HG03139 (cell line): Measurements from ENCODE around the gene TSPAN18.

Experiments
- ATAC-seq: cut with Tn5 transposase; IDR thresholded peaks from one replicate; pipeline ENCODE4 v1.9.1; 2021; ENCODE audit not compliant: unreplicated experiment

The TSPAN18 gene

DNA sequence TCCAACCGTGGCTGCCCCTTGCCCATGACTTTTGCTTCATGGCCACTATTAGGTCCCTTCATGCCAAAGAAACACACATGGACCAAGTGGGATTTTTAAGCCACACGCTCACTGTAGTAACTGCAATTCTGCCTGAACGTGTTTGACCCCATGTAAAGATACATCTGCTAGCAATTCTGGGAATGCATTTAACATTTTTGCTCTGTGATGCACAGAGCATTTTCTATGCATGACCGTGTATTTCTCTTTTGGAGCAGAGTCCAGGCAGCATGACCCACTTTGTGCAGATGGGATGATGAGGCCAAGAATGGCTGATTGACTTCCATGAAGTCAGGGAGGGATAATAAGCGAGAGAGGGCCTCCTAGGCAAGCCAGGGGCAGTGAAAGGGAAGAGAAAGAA, 115.5 kb downstream of the TSPAN18 start:
- ATAC-seq: no peak

DNA sequence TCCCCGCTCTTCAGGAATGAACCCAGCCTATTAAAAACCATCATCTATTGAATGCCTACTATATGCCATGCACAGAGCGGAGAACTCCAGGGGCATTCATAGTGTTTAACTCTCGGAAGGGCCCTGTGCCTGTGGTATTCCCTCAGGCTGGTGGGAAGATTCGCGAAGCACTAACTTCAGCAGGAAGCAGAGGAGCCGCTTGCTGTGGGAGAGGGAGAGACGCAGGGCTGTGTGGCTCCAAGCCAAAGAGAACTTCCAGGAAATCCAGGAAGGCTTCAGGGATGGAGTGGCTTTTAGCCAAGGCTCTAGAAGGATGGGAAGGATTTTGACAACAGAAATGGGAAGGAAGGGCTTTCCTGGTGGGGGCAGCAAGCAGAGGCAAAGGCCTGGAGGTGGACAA, 120.1 kb downstream of the TSPAN18 start:
- no peak for ATAC-seq

DNA sequence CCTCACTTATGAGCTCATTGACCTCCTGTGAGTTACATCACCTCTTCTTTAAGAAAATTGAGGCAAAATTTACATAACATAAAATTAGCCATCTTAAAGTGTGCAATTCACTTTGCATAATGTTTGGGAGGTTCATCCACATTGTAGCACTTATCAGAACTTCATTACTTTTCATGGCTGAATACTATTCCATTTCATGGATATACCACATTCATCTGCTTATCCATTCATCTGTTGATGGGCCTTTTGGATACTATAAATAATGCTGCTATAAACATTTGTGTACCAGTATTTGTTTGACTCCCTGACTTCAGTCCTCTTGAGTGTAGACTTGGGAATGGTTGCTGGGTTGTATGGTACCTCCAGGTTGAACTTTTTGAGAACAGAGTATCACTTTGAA, 120.6 kb downstream of the TSPAN18 start:
- ATAC-seq: no peak

DNA sequence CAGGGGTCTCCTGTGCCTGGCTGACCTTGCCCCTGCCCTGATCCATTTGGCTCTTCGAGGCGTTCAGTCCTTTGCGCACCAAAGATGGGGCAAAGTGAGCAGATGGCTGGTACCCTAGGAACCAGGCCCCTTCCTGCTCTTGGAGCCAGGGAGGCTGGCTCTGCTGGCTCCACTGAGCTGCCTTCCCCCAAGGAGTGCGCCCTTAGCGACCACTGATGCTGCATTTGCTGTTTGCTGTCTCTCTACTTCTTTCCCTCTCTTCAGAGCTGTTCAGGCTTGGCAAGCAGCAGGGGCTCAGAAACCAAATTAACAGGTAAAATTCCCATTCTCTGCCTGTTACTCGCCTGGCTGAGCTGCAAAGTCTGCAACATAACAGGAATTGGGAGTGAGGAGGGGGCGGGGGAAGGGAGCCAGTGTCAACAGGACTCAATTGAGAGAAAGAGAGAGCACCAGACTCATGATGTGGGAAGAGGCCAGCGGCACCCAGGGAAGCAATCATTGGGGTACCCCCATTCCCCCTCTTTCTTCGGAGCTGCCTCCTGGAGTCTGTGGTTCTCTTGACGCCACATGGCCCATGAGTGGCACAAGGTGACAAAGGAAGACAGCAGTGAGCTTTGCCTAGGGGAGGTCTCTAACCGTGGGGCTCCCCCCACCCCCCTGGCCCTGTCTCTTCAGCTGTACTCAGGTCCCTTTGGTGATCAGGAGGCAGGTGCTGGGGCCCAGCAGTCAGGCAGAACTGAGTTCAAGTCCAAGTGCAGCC, 121.6 kb downstream of the TSPAN18 start:
- ATAC-seq: no peak

DNA sequence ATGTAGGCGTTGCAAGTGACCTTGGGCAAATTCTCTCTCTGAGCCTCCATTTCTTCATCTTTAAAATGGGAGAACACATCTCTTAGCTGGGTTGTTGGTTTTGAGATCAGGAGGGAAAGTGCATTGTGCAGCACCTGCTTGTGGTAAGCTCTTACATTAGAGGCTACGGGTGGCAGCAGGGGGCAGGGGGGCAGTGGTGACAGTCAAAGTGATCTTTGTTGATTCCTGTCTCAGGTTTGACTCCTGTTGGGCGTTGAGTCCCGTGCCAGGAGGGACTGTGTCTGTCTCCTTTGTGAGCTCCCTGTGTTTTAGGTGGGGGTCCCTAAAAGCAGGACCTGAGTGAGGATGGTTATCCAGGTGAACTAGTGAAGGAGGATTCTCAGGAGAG, 122.2 kb downstream of the TSPAN18 start:
- no peak for ATAC-seq

DNA sequence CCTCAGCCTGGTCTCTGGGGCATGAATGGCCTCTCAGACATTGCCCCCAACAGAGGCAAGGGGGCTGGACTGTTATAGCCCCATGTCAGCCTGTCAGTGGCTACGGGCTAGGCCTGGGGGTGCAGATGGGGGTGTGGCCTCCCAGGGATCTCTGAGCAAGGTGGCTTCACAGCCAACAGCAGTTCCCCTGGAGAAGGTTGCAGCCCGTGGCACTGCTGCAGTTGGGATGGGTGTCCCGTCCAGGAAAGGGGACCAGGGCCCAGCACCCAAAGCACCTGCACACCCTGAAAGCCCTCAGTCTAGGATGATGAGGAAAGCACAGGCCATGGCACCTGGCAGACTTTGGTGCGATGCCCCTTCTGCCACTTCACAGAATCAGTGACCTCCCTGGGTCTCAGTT, 122.7 kb downstream of the TSPAN18 start:
- no peak for ATAC-seq

DNA sequence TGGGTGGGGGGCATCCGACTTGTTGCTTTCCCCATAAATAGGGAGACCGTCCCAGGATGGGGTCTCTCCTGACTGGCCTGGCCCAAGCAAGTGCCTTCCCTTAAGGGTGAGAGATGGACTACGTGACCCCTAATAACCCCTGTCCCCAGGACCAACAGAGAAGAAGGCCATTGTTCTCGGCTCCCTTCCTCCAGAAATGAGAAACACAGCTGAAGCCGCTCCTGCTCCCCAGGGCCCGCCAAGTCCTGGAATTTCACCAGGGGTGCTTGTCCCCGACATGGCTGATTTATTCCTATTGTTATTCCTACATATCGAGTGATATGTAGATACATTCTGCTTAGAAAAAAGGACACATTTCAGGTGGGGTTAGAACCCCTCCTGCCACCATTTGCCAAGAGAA, 123.2 kb downstream of the TSPAN18 start:
- ATAC-seq: no peak

DNA sequence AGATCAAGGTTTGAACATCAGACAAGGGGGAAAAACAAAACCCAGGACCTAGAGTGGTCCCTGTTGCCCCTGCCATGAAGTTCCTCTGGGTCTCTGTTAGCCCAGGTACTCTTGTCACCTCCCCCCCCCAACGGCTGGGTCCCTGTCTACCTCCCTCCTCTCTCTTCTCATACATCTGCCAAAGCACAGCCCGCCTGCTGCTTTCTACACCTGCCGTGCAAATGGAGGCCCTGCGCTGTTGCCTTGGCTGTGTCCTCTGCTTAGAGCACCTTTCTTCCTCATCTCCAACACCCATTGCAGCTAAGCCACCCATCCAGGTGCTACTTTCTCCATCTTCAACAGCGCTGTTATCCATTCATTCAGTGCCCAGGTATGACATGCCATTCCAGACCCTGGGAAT, 124.7 kb downstream of the TSPAN18 start:
- no peak for ATAC-seq

DNA sequence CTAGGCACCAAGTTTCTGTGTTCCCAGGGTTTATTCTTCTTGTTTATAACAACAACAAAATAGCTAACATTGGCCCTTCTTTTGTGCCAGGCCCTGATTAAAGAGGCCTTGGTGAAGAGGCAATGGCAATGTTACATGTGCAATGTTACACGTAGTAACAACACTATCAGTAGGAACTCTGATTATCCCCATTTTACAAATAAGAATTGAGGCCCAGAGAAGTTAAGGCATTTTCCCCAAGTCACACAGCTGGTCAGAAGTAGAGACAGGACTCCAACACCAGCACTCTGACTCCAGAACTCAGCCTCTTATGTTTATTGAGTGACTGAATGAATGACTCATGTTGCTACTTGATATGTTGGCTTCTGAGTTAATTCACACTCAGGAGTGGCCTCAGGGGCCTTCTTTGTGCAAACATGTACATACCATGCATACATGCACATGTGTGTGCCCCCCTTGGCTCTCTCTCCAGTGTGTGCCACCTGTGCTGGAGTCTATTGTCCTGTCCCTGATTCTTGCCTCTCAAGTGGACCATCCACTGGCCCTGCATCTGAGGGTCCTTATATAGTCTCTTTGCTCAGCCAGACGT, 125.5 kb downstream of the TSPAN18 start:
- no peak for ATAC-seq

DNA sequence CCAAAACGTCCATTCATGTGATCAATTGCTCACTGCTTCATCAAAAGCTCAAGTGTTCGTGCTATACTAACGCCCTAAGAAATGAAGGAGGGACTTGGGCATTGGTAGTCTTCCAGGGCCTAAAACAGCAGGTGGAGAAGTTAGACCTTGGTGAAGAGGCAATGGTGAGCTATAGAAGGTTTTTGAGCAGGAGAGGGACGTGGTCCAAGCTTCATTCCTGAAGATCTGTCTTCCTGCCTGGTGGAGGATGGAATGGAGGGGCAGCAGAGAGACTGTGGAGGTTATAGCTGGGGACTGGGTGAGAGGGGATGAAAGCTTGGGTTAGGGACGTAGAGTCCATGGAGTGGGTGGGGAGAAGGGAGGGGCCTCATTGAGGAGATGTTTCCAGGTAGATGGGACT, 126.2 kb downstream of the TSPAN18 start:
- no peak for ATAC-seq

DNA sequence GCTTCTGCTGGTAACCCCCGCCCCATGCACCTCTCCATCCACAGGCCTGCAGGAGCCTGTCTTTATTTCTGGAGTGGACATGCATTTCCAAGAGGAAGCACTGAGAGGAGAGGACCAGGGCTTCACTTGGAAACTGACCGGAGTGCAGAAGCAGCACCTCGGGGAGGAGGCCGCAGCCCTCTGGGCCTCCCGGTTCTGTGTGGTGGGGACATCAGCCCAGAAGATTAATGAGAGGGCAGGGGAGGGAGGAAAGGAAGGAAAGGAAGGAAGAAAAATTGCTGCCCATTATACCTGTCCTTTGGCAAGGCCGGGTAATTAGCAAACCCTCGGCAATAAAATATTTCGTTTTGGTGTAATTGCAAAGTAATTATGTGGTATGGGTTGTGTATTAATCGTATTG, 126.9 kb downstream of the TSPAN18 start:
- no peak for ATAC-seq

DNA sequence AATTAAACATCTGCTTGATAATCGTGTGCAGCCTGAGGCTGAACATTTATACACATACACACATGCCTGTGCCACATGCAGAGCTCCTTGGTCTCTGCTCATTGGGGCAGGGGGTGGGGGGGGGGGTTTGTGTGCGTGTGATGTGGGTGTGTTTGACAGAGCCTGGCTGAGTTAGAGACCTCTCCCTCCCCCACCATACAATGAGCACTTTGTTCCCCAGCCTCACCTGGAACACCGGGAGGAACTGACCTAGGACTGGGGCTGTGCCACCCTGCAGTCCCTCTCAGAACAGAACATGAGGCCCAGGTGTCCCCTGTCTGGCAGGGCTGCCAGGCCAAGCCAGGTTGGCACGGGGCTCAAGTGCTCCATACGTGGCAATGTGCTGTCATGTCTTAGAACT, 127.3 kb downstream of the TSPAN18 start:
- no peak for ATAC-seq

DNA sequence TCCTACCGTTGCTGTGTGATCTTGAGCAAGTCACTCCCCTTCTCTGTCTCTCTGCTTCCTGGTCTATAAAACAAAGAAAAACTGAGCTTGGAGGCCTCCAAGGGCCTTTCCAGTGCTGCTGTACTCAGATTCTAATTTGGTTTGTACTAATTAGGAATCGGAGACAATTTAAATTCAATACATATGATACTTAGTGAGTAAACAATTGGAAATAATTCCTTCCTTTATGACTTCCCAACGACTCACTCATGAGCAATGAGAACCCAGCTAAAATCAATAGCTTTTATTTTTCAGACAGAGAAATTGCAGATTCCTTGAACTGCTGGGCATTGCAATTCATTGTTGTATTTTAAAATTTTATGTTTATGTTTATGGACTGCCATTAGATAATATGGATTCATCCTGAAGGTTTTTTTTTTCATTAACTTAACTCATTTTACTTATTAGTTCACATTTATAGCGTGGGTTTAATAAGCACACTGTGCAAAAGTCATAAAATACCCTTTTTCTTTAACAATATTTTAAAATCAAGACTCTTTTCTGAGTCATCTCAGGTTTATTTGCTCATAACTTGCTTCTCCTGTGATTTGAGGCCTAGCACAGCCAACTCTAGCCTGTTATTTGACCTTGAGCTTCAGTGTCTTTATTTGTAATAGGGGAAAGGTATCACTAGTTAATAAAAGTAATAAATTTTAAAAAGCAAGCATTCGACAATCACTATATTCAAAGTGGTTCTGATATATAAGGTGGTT, 128.2 kb downstream of the TSPAN18 start:
- ATAC-seq: no peak

DNA sequence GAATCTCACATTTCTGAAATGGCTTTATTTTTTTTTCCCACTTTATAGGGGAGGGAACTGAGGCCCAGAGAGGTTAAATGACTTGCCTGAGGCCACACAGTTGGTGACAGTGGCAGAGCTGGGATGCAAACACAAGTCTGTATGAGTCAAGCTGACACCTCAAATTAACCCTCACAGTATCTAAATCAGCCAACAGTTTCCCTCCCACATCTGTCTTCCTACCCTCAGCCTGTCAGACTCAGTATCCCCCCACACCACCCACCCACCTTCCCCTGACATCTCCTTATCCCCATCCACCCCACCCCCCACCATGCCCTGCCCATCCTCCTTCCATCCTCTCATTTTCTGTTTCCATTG, 128.7 kb downstream of the TSPAN18 start:
- no peak for ATAC-seq

DNA sequence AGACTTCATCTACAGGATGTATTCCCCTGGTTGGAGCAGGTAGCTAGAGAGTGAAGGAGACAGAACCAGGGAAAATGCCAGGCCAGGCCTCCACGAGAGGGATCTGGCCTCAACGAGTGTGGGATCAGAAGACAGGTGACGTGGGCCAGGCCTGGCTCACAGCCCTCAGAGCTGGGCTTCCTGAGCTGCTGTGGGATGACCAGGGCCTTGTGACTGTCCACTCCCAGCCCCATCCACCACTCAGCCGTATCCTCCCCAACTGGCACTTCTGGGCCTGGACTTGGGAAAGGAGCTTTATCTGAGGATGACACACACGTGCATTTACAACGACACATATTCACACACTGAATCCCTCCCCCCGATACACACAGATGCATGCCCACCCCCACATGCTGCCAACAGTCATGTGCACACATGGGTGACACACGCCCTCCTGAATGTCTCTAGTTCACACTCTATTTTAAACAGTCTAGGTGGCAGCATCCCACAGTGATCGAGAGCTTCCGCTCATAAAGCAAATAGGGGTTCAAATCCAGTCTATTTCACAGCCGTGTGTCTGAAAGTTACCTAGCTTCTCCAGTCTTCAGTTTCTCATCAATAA, 130.8 kb downstream of the TSPAN18 start:
- no peak for ATAC-seq

DNA sequence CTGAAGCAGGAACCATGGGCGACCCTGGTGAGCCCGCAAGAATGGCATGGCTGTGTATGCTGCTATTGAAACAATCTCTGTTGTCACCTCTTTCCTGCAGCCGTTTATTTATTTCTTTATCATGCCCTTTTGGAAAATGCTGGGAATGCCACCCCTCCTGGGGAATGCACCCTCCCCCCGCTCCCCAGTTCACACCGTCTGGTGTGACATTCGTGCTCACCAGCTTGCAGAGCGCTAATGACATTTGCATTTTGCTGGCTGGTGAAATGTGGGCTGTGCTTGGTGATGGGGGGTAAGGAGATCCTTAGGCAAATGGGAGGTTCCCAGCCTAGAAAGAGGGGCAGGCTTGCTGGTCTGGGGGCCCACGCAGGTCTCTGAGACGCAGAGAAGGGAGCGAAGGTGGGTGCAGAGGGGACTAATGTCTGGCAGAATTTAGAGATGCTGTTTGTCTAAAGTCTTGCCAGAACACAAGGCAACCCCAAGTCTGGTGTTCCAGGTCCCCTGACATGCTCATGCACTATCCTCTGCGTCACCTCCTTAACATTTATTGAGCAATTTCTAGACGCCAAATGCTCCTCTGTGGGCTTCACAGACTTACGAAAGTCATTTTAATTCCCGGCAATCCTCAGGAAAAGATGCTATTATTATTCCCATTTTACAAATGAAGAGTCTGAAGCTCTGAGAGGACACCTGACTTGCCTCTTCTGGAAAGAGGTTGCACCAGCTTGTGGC, 132.2 kb downstream of the TSPAN18 start:
- ATAC-seq: no peak

DNA sequence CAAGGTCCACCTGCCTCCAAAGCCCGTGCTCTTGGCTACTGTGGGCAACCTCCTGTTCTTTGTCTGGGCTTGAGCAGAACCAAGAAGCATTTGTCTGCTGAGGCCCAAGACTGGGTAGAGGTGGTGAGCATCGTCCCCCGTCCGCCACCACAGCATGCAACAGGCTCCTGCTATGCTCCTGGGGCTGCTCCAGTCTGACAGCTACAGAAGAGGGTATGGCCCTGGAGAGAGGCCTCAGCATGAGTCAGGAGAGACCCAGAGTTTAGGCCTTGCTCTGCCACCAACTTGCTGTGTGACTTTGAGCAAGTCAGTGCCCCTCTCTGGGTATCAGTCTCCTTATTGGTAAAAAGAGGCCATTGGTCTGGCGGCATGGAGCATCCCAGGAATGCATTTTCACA, 132.8 kb downstream of the TSPAN18 start:
- ATAC-seq: no peak

DNA sequence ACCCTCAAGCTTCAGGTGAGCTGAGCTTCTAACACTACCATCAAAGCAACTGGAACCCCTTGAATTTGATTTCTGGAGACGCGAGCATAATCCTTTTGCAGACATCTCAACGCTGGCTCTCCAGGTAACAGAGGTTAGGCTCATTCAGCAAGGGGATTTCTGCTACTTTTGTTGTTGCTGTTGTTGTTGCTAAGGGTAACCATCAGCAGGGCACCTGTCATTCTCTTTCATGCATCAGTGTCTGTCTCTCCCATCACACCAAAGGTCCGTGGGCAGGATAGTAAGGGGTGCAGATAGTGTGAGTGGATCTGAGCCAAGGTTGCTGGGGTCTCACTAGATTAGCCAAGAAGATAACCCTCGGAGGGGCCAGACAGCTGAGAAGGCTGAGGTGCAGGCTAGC, 133.6 kb downstream of the TSPAN18 start:
- no peak for ATAC-seq

DNA sequence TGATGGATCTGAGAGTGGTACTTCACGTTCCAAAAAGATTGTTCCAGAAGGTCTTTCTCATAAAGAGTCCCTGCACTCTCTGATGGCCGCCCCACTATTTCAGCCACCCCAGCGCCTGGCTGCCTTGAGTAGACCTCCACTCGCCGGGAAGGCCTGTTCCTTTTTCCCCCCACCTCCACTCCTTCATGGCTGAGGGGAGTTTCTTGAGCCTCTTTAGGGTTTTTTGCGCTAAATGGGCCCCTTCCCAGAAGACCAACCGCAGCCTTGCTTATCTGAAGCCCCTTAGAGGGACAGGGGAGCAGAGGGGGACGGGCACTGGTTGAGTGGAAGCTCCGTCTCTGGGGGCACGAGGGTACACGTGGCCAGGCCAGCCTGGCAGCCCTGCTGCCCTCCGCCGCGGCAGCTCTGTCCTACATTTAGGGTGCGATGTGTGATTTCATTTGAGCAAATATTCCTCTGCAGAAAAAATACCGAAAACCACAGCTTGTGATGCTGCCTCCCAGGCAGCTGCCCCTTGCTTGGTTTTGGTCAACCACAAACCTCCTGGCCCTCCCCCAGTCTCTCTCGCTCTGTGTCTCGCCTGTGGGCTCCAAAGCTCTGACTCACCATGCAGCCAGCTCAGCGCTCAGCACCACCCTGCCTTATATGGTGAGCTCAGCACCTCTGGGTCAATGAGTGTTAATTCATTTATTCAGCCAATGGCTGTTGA, 135.2 kb downstream of the TSPAN18 start:
- ATAC-seq: peak; percentile 99

DNA sequence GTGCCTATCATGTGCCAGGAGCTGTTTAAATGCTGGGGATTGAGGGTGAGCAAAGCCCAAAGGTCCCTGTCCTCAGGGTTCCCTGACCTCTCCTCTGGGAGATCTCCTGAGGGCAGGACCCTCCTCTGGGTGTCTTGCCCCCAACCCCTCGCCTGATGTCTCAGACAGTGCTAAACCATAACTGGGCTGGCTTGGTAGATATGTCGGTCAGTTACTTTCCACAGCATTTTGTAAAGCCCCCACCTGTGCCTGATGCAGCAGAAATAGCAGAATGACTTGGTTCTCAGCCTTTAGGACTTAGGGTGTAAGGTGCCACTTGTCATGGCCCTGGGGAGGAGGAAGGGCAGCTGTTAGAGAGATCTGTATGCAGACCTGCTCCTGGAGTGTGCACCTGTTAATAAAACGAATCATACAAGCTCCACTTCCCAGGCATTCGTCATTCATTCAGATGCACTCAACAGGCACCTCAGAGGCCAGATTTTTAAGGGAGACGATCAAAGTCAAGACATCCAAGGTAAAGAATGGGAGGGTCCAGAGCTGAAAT, 135.9 kb downstream of the TSPAN18 start:
- ATAC-seq: no peak
